GM12874 (cell line): ENCODE data around the gene ZDHHC7.

ENCODE experiments used
- TF ChIP-seq, protein P1 (sequence below): IDR thresholded peaks from 2 replicates; pipeline ENCODE4 v1.5.1; 2011; ENCODE audit warnings: low read depth, mild to moderate bottlenecking, control low read depth, low read length, moderate library complexity; ENCODE audit not compliant: insufficient read depth

The ZDHHC7 gene

DNA sequence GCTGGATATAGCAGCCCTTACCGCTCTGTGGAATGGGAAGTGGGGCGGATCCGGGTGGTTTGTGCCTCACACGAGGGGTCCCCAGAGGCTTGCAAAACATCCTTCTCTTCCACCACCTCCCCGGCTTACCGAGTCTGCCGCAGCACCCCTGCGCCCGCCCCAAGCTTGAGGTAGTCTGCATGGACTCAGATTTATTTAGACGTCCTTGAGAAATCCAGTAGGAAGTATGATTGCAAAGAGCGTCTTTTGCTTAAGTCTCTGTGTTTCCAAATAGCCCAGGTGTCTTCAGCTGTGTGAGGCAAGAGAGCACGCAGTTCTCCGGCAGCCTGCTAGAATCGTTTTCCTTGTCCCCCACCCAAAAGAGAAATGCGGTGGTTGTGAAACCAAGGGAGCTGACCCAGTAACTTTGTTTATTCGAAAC lies 18.7 kb upstream of the ZDHHC7 start:
- TF ChIP-seq, protein P1, sequence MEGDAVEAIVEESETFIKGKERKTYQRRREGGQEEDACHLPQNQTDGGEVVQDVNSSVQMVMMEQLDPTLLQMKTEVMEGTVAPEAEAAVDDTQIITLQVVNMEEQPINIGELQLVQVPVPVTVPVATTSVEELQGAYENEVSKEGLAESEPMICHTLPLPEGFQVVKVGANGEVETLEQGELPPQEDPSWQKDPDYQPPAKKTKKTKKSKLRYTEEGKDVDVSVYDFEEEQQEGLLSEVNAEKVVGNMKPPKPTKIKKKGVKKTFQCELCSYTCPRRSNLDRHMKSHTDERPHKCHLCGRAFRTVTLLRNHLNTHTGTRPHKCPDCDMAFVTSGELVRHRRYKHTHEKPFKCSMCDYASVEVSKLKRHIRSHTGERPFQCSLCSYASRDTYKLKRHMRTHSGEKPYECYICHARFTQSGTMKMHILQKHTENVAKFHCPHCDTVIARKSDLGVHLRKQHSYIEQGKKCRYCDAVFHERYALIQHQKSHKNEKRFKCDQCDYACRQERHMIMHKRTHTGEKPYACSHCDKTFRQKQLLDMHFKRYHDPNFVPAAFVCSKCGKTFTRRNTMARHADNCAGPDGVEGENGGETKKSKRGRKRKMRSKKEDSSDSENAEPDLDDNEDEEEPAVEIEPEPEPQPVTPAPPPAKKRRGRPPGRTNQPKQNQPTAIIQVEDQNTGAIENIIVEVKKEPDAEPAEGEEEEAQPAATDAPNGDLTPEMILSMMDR: no peak

- TF ChIP-seq, protein P1: no peak
Measured at GRCh38 chr16:85029408-85029784, 18.1 kb upstream of the ZDHHC7 start.

GRCh38 chr16:85028685-85029407 lies 17.5 kb upstream of the ZDHHC7 start:
- TF ChIP-seq, protein P1: no peak

DNA sequence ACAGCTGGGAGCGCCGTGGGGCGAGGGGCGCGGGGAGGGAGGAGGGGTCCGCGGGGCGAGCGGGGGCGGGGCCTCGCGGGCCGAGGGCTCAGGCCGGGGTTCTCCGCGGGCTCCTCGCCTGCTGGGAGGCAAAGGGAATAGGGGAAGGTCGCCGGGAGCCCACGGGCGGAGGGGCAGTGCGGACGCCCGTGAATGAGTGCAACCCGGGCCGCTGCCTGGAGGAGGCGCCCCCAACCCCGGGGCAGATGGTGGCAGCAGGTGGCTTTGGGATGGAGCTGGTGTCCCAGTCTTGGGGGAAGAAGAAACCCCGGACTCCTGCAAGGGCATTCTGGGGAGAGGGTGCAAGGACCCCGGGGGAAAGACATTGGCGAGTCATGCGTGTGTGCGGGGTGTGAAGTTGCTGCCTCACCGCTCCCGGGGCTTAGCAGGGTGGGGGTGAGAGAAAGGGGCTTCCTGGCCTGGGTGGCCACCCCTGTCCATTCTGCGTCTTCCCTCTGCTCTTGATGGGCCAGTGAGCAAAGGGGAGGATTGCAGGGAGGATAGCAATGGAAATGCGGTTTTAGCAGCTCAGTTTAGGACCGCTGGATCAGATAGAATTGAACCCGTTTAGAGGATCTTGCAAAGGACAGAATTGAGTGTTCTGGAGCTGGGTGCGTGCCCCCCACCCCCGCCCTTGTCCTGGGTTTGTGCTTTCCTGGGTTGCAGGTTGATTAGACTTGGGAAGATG lies 16.8 kb upstream of the ZDHHC7 start:
- TF ChIP-seq, protein P1: peak; percentile 51

GRCh38 chr16:85027349-85027957 lies 16.1 kb upstream of the ZDHHC7 start, which contains the start of gene KIAA0513:
Gene KIAA0513 (plus strand): TSS chr16:85027795. CDS start chr16:85067072, 39,277 bp downstream.
- TF ChIP-seq, protein P1: peak; percentile 39; the same call in 1 of the 2 replicates

- TF ChIP-seq, protein P1: no peak
Measured at GRCh38 chr16:85026703-85027102, 15.4 kb upstream of the ZDHHC7 start.
